Effector CD8-positive, alpha-beta T cell (primary cell): ENCODE data around the gene ENDOV.

ENCODE experiments used
- DNase-seq: peaks from one replicate; lab custom pipeline; 2025; lab: John Stamatoyannopoulos, UW

Gene ENDOV

GRCh38 chr17:80449930-80450576 is 35.1 kb downstream of the ENDOV start:
- no peak for DNase-seq

- no peak for DNase-seq
Observed at GRCh38 chr17:80451104-80451775, 36.3 kb downstream of the ENDOV start.

GRCh38 chr17:80452173-80452915 is 37.4 kb downstream of the ENDOV start:
- DNase-seq, result no peak

- no peak for DNase-seq
Observed at GRCh38 chr17:80453126-80453997, 38.4 kb downstream of the ENDOV start.

GRCh38 chr17:80453998-80454556 is 39.1 kb downstream of the ENDOV start:
- no peak for DNase-seq

GRCh38 chr17:80454557-80455335 is 39.8 kb downstream of the ENDOV start:
- DNase-seq, result peak; percentile 88

- peak; percentile 38 for DNase-seq
Observed at GRCh38 chr17:80455336-80455710, 40.4 kb downstream of the ENDOV start.

GRCh38 chr17:80455784-80456183 is 40.8 kb downstream of the ENDOV start:
- no peak for DNase-seq

GRCh38 chr17:80456465-80457235 is 41.7 kb downstream of the ENDOV start:
- DNase-seq, result no peak

GRCh38 chr17:80457236-80457856 is 42.4 kb downstream of the ENDOV start:
- no peak for DNase-seq

GRCh38 chr17:80458016-80458415 is 43.0 kb downstream of the ENDOV start:
- no peak for DNase-seq

- DNase-seq, result no peak
Observed at GRCh38 chr17:80459234-80459633, 44.3 kb downstream of the ENDOV start.

- DNase-seq, result no peak
Observed at GRCh38 chr17:80460429-80460834, 45.5 kb downstream of the ENDOV start.

- no peak for DNase-seq
Observed at GRCh38 chr17:80461528-80462160, 46.7 kb downstream of the ENDOV start.

GRCh38 chr17:80463784-80464400 is 48.9 kb downstream of the ENDOV start:
- DNase-seq, result no peak

GRCh38 chr17:80464486-80464885 is 49.5 kb downstream of the ENDOV start:
- no peak for DNase-seq

GRCh38 chr17:80465327-80465974 is 50.5 kb downstream of the ENDOV start:
- no peak for DNase-seq

GRCh38 chr17:80466188-80466705 is 51.3 kb downstream of the ENDOV start:
- DNase-seq, result no peak
